ENCODE measurements around the gene CHRNB2. TPM values are rescaled to one million over a fixed set of nuclear protein-coding genes. Genes with fewer than 3 reads are reported as not detected.

The CHRNB2 gene
- total and polyA plus RNA-seq, 9 of the 15 experiments (the other 6 are each of a cell fraction or from before 2014, with no cell fraction given): 0.01 TPM; not detected in 8

DNA sequence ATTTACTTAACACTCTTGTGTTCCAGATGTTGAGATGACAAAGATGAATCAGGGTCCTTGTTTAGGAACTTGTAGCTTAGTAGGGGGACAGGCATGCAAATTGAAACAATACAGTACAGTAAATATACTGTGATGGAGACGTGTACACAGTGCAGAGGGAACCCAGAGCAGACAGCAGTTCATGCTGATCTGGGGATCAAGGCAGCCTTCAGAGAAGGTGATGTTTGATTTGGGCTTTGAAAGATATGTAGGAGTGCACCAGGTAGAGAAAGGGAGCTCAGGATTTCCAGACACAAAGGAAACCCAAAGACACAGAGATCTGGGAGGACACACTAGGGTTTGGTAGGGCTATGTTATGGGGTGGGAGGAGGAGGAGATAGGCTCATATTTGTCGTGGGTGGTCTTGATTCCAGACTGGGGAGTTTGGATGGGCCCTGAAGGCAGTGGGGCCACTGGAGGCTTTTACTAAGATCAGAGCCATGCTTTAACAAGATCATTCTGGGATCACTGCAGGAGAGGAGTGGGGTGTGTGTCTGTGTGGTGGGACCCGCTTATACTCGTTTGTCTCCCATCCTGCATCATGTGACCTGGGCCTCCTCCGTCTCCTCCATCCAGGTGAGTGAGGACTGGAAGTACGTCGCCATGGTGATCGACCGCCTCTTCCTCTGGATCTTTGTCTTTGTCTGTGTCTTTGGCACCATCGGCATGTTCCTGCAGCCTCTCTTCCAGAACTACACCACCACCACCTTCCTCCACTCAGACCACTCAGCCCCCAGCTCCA lies 7.8 kb downstream of the CHRNB2 start (continued):
- no peak for TF ChIP-seq MGA (IDR thresholded peaks at IDR 0.05)
- no peak for TF ChIP-seq MYNN (IDR thresholded peaks at IDR 0.05)
- TF ChIP-seq MYNN (CRISPR knock-in tag; IDR thresholded peaks at IDR 0.05): no peak
- no peak for TF ChIP-seq ARID1B (IDR thresholded peaks at IDR 0.05)
- TF ChIP-seq POLR2AphosphoS5 (IDR thresholded peaks at IDR 0.05; ENCODE audit: control insufficient read depth, insufficient read depth, low read depth, low read length): no peak
- no peak for TF ChIP-seq NR2C1 (IDR thresholded peaks at IDR 0.05)
- no peak for TF ChIP-seq NR2C1 (tag; IDR thresholded peaks at IDR 0.05)
- TF ChIP-seq SLC30A9 (CRISPR knock-in tag; IDR thresholded peaks at IDR 0.05): no peak
- no peak for TF ChIP-seq PURB (CRISPR knock-in tag; IDR thresholded peaks at IDR 0.05; ENCODE audit: low read depth)
